Panc1 (cell line): ENCODE data around the gene TMEM88.

Source experiments
- CTCF ChIP-seq: fragments of 450-650 bp; IDR thresholded peaks from 2 replicates; pipeline ENCODE4 v1.5.1; 2017; ENCODE audit warnings: mild to moderate bottlenecking
- POLR2AphosphoS5 ChIP-seq: IDR thresholded peaks from 2 replicates; pipeline ENCODE4 v1.6.1; 2012; ENCODE audit warnings: mild to moderate bottlenecking, low read depth, low read length, moderate library complexity
- REST ChIP-seq, 2 experiments: IDR thresholded peaks; 2 replicates each; pipeline ENCODE4 v1.6.1; 2011 to 2012; ENCODE audit warnings: low read depth in 2 of 2, control low read depth in 1 of 2, low read length in 1 of 2, mild to moderate bottlenecking in 1 of 2, moderate library complexity in 1 of 2; ENCODE audit not compliant: insufficient read depth in 1 of 2

DNA sequence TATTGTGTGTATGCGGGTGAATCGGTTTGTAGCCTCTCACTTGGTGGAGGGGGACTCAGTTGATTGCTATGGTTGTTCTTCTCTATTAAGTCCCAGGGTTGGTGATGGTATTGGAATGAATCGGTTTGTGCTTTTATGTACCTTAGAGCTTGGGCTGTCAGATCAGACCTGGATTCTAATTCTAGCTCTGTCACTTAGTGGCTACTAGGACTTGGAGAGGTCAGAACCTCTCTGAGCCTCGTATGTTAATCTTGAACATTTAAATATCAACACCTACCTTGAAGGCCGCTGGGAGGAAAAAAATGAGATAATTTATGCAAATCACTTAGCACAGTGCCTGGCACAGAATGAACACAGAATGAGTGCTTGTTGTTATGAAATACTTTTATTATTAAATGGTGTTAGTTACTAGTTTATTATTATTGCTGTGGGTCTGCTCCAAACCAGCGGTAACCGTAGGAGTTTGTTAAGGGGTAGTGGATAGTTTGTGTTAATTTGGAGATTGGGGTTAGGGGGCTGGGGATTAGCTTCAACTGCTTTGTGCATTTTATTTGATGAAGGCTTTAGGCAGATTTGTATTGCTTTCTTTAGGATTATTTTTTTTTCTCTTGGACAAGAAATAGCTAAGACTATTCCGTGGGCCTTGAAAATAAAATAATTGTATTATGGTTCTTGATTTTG lies 17.3 kb upstream of the TMEM88 start:
- TF ChIP-seq CTCF (no peak), POLR2AphosphoS5 (no peak), REST (IDR thresholded peaks at IDR 0.05; ENCODE audit: insufficient read depth in 1 of 2, low read depth in 2 of 2, low read length in 1 of 2) (no peak)
